ENCODE measurements around the gene STK38L.

Gene STK38L

GRCh38 chr12:27257104-27257843 lies 13.2 kb downstream of the STK38L start:
- H3K9me3 ChIP-seq = no peaks in the 10 kb centered on the region
- no peak overlapping the region for H3K4me3 ChIP-seq (ENCODE audit: low read depth in 1 of 2, low read length in 1 of 2)
- no peak overlapping the region for H3K27ac ChIP-seq
- H3K27me3 ChIP-seq = no peaks in the 10 kb centered on the region
- no peak for TF ChIP-seq CTCF (IDR thresholded peaks at IDR 0.05)
- no peaks in the 10 kb centered on the region for H3K36me3 ChIP-seq
- peaks cover 13 to 20% of the 10 kb centered on the region in 2 experiments for H3K4me1 ChIP-seq (ENCODE audit: control insufficient read depth in 1 of 2, insufficient read depth in 1 of 2, low read depth in 1 of 2, low read length in 1 of 2)

- Histone ChIP-seq H3K4me3 (ENCODE audit: low read depth in 1 of 2, low read length in 1 of 2) (no peak overlapping the region), H3K9me3 (no peaks in the 10 kb centered on the region), H3K27ac (peak overlapping the region; percentile 33), H3K4me1 (ENCODE audit: control insufficient read depth in 1 of 2, insufficient read depth in 1 of 2, low read depth in 1 of 2, low read length in 1 of 2) (peaks cover 0 to 4% of the 10 kb centered on the region in 2 experiments), H3K27me3 (no peaks in the 10 kb centered on the region), H3K36me3 (no peaks in the 10 kb centered on the region)
- no peak for TF ChIP-seq CTCF (IDR thresholded peaks at IDR 0.05)
These were observed 16.7 kb downstream of the STK38L start for GRCh38 chr12:27260746-27261145.

- no peak overlapping the region for H3K27ac ChIP-seq
These were observed 17.8 kb downstream of the STK38L start for GRCh38 chr12:27261866-27262265.

GRCh38 chr12:27270148-27270547 lies 26.1 kb downstream of the STK38L start:
- H3K27me3 ChIP-seq = no peaks in the 10 kb centered on the region
- no peaks in the 10 kb centered on the region for H3K4me1 ChIP-seq (ENCODE audit: control insufficient read depth in 1 of 2, insufficient read depth in 1 of 2, low read depth in 1 of 2, low read length in 1 of 2)
- H3K36me3 ChIP-seq = no peaks in the 10 kb centered on the region
- H3K9me3 ChIP-seq = no peaks in the 10 kb centered on the region
- no peak for TF ChIP-seq CTCF (IDR thresholded peaks at IDR 0.05)
- H3K4me3 ChIP-seq (ENCODE audit: low read depth in 1 of 2, low read length in 1 of 2) = no peak overlapping the region
- H3K27ac ChIP-seq = no peak overlapping the region

More at GRCh38 chr12:27261866-27262265, 17.8 kb downstream of the STK38L start:
- H3K27me3 ChIP-seq = no peaks in the 10 kb centered on the region
- H3K9me3 ChIP-seq = no peaks in the 10 kb centered on the region
- no peak for TF ChIP-seq CTCF (IDR thresholded peaks at IDR 0.05)
- H3K4me3 ChIP-seq (ENCODE audit: low read depth in 1 of 2, low read length in 1 of 2) = no peak overlapping the region
- no peaks in the 10 kb centered on the region for H3K36me3 ChIP-seq
- peaks cover 0 to 4% of the 10 kb centered on the region in 2 experiments for H3K4me1 ChIP-seq (ENCODE audit: control insufficient read depth in 1 of 2, insufficient read depth in 1 of 2, low read depth in 1 of 2, low read length in 1 of 2)

- Histone ChIP-seq H3K27ac (no peak overlapping the region), H3K4me1 (ENCODE audit: control insufficient read depth in 1 of 2, insufficient read depth in 1 of 2, low read depth in 1 of 2, low read length in 1 of 2) (no peaks in the 10 kb centered on the region), H3K27me3 (no peaks in the 10 kb centered on the region), H3K36me3 (no peaks in the 10 kb centered on the region), H3K4me3 (ENCODE audit: low read depth in 1 of 2, low read length in 1 of 2) (no peak overlapping the region), H3K9me3 (no peaks in the 10 kb centered on the region)
- TF ChIP-seq CTCF (IDR thresholded peaks at IDR 0.05) = no peak
These were observed 27.1 kb downstream of the STK38L start for GRCh38 chr12:27271206-27271605.

Data from neutrophil (primary cell).